K562 (cell line): Measurements from ENCODE around the gene CEP68. TPM values are rescaled to one million over a fixed set of nuclear protein-coding genes. Genes with fewer than 3 reads are reported as not detected.

Experiments
- ATF7 ChIP-seq: fragments of 450-650 bp; IDR thresholded peaks from 2 replicates; pipeline ENCODE4 v1.7.1; 2014; ENCODE audit warnings: mild to moderate bottlenecking, moderate library complexity
- CEBPG ChIP-seq, 3 experiments: fragments of 200-800 bp in 1 of 3; sonication (Bioruptor generic) in 1 of 3; sonication (generic) in 1 of 3; formaldehyde crosslinking in 1 of 3; IDR thresholded peaks in 2 of 3; conservative IDR thresholded peaks in 1 of 3; 2 replicates each; pipeline versions ENCODE4 v1.6.1 to v1.8.0; 2016 to 2022; ENCODE audit warnings: missing compliant biosample characterization in 2 of 3, missing genetic modification characterization in 2 of 3, mild to moderate bottlenecking in 1 of 3, missing genetic modification reagents in 1 of 3
- CREB5 ChIP-seq: fragments of 250-450 bp; sonication (Bioruptor Pico); IDR thresholded peaks from 2 replicates; pipeline ENCODE4 v1.5.0; 2020; ENCODE audit warnings: mild to moderate bottlenecking
- CREBBP ChIP-seq: IDR thresholded peaks from one replicate; pipeline ENCODE4 v1.6.1; 2012; ENCODE audit warnings: low read depth, mild to moderate bottlenecking, control low read depth, inconsistent platforms, low read length
- DMBX1 ChIP-seq: fragments of 250-450 bp; sonication (Bioruptor Pico); IDR thresholded peaks from 2 replicates; pipeline ENCODE4 v1.8.0; 2022; ENCODE audit warnings: inconsistent platforms, mild to moderate bottlenecking, moderate library complexity, borderline replicate concordance
- E2F5 ChIP-seq: sonication (generic); formaldehyde crosslinking; IDR thresholded peaks from 2 replicates; pipeline ENCODE4 v1.8.0; 2022; ENCODE audit warnings: mild to moderate bottlenecking, missing genetic modification reagents
- EHMT2 ChIP-seq: fragments of 450-650 bp; IDR thresholded peaks from 2 replicates; pipeline ENCODE4 v1.6.1; 2018; ENCODE audit warnings: antibody characterized with exemption
- ELF1 ChIP-seq: fragments of 200-800 bp; sonication (Bioruptor generic); IDR thresholded peaks from 2 replicates; pipeline ENCODE4 v1.6.1; 2016; ENCODE audit warnings: missing genetic modification characterization, missing compliant biosample characterization
- ELF4 ChIP-seq: fragments of 450-650 bp; formaldehyde crosslinking; IDR thresholded peaks from 2 replicates; pipeline ENCODE4 v1.4.0; 2022; ENCODE audit warnings: missing genetic modification characterization
- FOS ChIP-seq: IDR thresholded peaks from 3 replicates; pipeline ENCODE4 v1.6.1; 2011; ENCODE audit not compliant: insufficient read length; ENCODE audit errors: extremely low read depth
- GABPB2 ChIP-seq: fragments of 250-450 bp; sonication (Bioruptor Pico); conservative IDR thresholded peaks from 2 replicates; pipeline ENCODE4 v1.5.1; 2021; ENCODE audit warnings: mild to moderate bottlenecking
- HMGN3 ChIP-seq: IDR thresholded peaks from 2 replicates; pipeline ENCODE4 v1.6.1; 2011; ENCODE audit warnings: borderline replicate concordance, low read depth, mild to moderate bottlenecking, mixed read lengths, low read length; ENCODE audit not compliant: insufficient read length; ENCODE audit errors: extremely low read depth
- IFI16 ChIP-seq: fragments of 250-450 bp; sonication (Bioruptor Pico); IDR thresholded peaks from 2 replicates; pipeline ENCODE4 v2.1.2; 2022; ENCODE audit warnings: mild to moderate bottlenecking, inconsistent platforms
- JUN ChIP-seq, 2 experiments: sonication (generic) in 1 of 2; formaldehyde crosslinking in 1 of 2; IDR thresholded peaks; 2 replicates each; pipeline versions ENCODE4 v1.6.1 to v1.8.0; 2012 to 2022; ENCODE audit warnings: borderline replicate concordance in 2 of 2, mild to moderate bottlenecking in 2 of 2, improper control_type of control experiment in 1 of 2, low read depth in 1 of 2, low read length in 1 of 2, missing genetic modification reagents in 1 of 2
- L3MBTL2 ChIP-seq: fragments of 450-650 bp; IDR thresholded peaks from 2 replicates; pipeline ENCODE4 v1.6.1; 2016; ENCODE audit warnings: mild to moderate bottlenecking, moderate library complexity
- NR2C1 ChIP-seq, 2 experiments: fragments of 450-650 bp; IDR thresholded peaks; 2 replicates each; pipeline ENCODE4 v1.6.1; 2017; ENCODE audit warnings: mild to moderate bottlenecking in 2 of 2, antibody characterized with exemption in 1 of 2, inconsistent platforms in 1 of 2, missing compliant biosample characterization in 1 of 2, missing genetic modification characterization in 1 of 2
- NR2C2 ChIP-seq, 2 experiments: fragments of 200-800 bp in 1 of 2; sonication (Bioruptor generic) in 1 of 2; sonication (generic) in 1 of 2; formaldehyde crosslinking in 1 of 2; IDR thresholded peaks; 2 replicates each; pipeline versions ENCODE4 v1.6.1 to v1.8.0; 2016 to 2022; ENCODE audit warnings: mild to moderate bottlenecking in 1 of 2, missing compliant biosample characterization in 1 of 2, missing genetic modification characterization in 1 of 2, missing genetic modification reagents in 1 of 2
- PHB ChIP-seq: fragments of 250-450 bp; sonication (Bioruptor Pico); IDR thresholded peaks from 2 replicates; pipeline ENCODE4 v1.5.0; 2021
- PRPF4 ChIP-seq: fragments of 200-400 bp; formaldehyde crosslinking; IDR thresholded peaks from one replicate; pipeline ENCODE4 v1.6.1; 2017; ENCODE audit warnings: low read length, low read depth, mild to moderate bottlenecking; ENCODE audit not compliant: insufficient read depth, poor library complexity, severe bottlenecking
- SLC30A9 ChIP-seq: fragments of 250-450 bp; sonication (Bioruptor Pico); IDR thresholded peaks from 2 replicates; pipeline ENCODE4 v1.8.0; 2022; ENCODE audit warnings: mild to moderate bottlenecking, moderate library complexity
- SUPT5H ChIP-seq: fragments of 450-650 bp; IDR thresholded peaks from 2 replicates; pipeline ENCODE4 v1.6.1; 2016
- ZFP1 ChIP-seq: fragments of 450-650 bp; formaldehyde crosslinking; IDR thresholded peaks from 2 replicates; pipeline ENCODE4 v1.4.0; 2020; ENCODE audit warnings: mild to moderate bottlenecking, mixed read lengths
- ZNF217 ChIP-seq: sonication (generic); formaldehyde crosslinking; IDR thresholded peaks from 2 replicates; pipeline ENCODE4 v1.8.0; 2022; ENCODE audit warnings: mild to moderate bottlenecking, missing genetic modification reagents
- polyA plus RNA-seq, 8 experiments: library from polyadenylated mRNA; depleted of rRNA in 4 of 8; stranded (reverse) in 5 of 8; unstranded in 3 of 8; fragments of >200 nt; fragmentation: Nextera tagmentation in 2 of 8; fragmentation: Illumina TruSeq in 1 of 8; extraction: Ambion mirVana in 2 of 8; extraction: Trizol in 1 of 8; gene quantifications; 2 replicates each; pipeline versions ENCODE4 v1.2.1 to v1.2.3, GENCODE V29; 2011 to 2014; ENCODE audit warnings: inconsistent platforms in 1 of 8, missing spikeins in 1 of 8
- total RNA-seq, 7 experiments: library from RNA; depleted of rRNA in 6 of 7; stranded (reverse); fragments of >200 nt in 6 of 7; fragmentation: Illumina TruSeq in 2 of 7; extraction: Trizol in 2 of 7; gene quantifications; 2 replicates each; pipeline versions ENCODE4 v1.2.1 to v1.2.3, GENCODE V29; 2011 to 2021; ENCODE audit warnings: low replicate concordance in 1 of 7
- TF ChIP-seq, protein P1 (sequence below): sonication (generic); formaldehyde crosslinking; IDR thresholded peaks from 2 replicates; pipeline ENCODE4 v1.8.1; 2023; ENCODE audit warnings: mild to moderate bottlenecking, missing genetic modification reagents, moderate library complexity

The CEP68 gene
- total and polyA plus RNA-seq, 9 of the 15 experiments (the other 6 are each of a cell fraction or from before 2014, with no cell fraction given): 1.4 to 8.5 (median 5.2) TPM

- TF ChIP-seq PRPF4 (no peak), ATF7 (peak; percentile 9), EHMT2 (no peak), ZFP1 (no peak), FOS (peak; percentile 96), CREBBP (no peak), CEBPG (CRISPR knock-in tag; IDR thresholded peaks at IDR 0.05) (no peak), CEBPG (tag; conservative IDR thresholded peaks at IDR 0.05 in 1 of 2, IDR thresholded peaks at IDR 0.05 in 1 of 2) (no peak), SUPT5H (peak; percentile 75), DMBX1 (CRISPR knock-in tag) (peak; percentile 65; the same call in 1 of the 2 replicates), NR2C2 (CRISPR knock-in tag; IDR thresholded peaks at IDR 0.05) (no peak), NR2C2 (tag; IDR thresholded peaks at IDR 0.05) (peak; percentile 27; the same call in 1 of the 2 replicates), GABPB2 (CRISPR knock-in tag) (no peak), CREB5 (CRISPR knock-in tag) (no peak), ELF4 (CRISPR knock-in tag) (no peak), NR2C1 (IDR thresholded peaks at IDR 0.05) (no peak), NR2C1 (tag; IDR thresholded peaks at IDR 0.05) (no peak), PHB (CRISPR knock-in tag) (no peak), SLC30A9 (CRISPR knock-in tag) (no peak), L3MBTL2 (peak; percentile 89), IFI16 (no peak), JUN (IDR thresholded peaks at IDR 0.05; ENCODE audit: borderline replicate concordance, low read depth, low read length) (no peak), JUN (CRISPR knock-in tag; IDR thresholded peaks at IDR 0.05; ENCODE audit: borderline replicate concordance) (0 out of 2 replicates have a peak, but pooled peaks have one; percentile 46), ZNF217 (CRISPR knock-in tag) (no peak), ELF1 (tag) (no peak), E2F5 (no peak), HMGN3 (peak; percentile 58)
- TF ChIP-seq, protein P1, sequence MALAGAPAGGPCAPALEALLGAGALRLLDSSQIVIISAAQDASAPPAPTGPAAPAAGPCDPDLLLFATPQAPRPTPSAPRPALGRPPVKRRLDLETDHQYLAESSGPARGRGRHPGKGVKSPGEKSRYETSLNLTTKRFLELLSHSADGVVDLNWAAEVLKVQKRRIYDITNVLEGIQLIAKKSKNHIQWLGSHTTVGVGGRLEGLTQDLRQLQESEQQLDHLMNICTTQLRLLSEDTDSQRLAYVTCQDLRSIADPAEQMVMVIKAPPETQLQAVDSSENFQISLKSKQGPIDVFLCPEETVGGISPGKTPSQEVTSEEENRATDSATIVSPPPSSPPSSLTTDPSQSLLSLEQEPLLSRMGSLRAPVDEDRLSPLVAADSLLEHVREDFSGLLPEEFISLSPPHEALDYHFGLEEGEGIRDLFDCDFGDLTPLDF (CRISPR knock-in tag): 0 out of 2 replicates have a peak, but pooled peaks have one; percentile 38
These were observed at the start of gene CEP68 (continued) for GRCh38 chr2:65056215-65057053.
